Keratinocyte (primary cell): ENCODE data around the gene SKOR2. TPM values are rescaled to one million over a fixed set of nuclear protein-coding genes. Genes with fewer than 3 reads are reported as not detected.

ENCODE experiments used
- DNase-seq: peaks from one replicate; pipeline ENCODE4 v3.0.0-alpha.2; 2011; ENCODE audit warnings: low read depth, missing footprints, low spot score
- FAIRE-seq: peaks from 2 replicates; lab custom pipeline; 2011; peaks lifted over from hg19 to GRCh38; lab: Jason Lieb, UNC
- H2AFZ ChIP-seq: 2 replicates; pipeline ENCODE4 v1.6.0; 2012; ENCODE audit warnings: low read length, control low read depth, inconsistent platforms; ENCODE audit not compliant: control insufficient read depth
- H3K27ac ChIP-seq: 2 replicates; pipeline ENCODE4 v1.5.1; 2011; ENCODE audit warnings: low read length; ENCODE audit not compliant: control insufficient read depth, insufficient read depth
- H3K27me3 ChIP-seq: 3 replicates; pipeline ENCODE4 v1.6.0; 2011; ENCODE audit warnings: low read length; ENCODE audit not compliant: control insufficient read depth, insufficient read depth; ENCODE audit errors: extremely low read depth
- H3K36me3 ChIP-seq, 2 experiments: 2 replicates in 1 of 2; 3 replicates in 1 of 2; pipeline ENCODE4 v1.5.1; 2011; ENCODE audit warnings: low read length in 2 of 2, mild to moderate bottlenecking in 1 of 2; ENCODE audit not compliant: control insufficient read depth in 2 of 2, insufficient read depth in 2 of 2; ENCODE audit errors: extremely low read depth in 1 of 2
- H3K4me1 ChIP-seq: 3 replicates; pipeline ENCODE4 v1.5.1; 2011; ENCODE audit warnings: low read length; ENCODE audit not compliant: control insufficient read depth, insufficient read depth; ENCODE audit errors: extremely low read depth
- H3K4me2 ChIP-seq: 3 replicates; pipeline ENCODE4 v1.6.0; 2011; ENCODE audit warnings: low read depth, low read length; ENCODE audit not compliant: control insufficient read depth, insufficient read depth; ENCODE audit errors: extremely low read depth
- H3K4me3 ChIP-seq, 3 experiments: fragments of 200-600 bp in 1 of 3; sonication (generic) in 1 of 3; 2 replicates in 2 of 3; 3 replicates in 1 of 3; pipeline ENCODE4 v1.5.1; 2011 to 2016; ENCODE audit warnings: low read length in 3 of 3, mild to moderate bottlenecking in 3 of 3, control low read depth in 2 of 3, inconsistent platforms in 1 of 3, low read depth in 1 of 3, mixed read lengths in 1 of 3, mixed run types in 1 of 3, moderate library complexity in 1 of 3; ENCODE audit not compliant: control insufficient read depth in 2 of 3, insufficient read depth in 2 of 3; ENCODE audit errors: extremely low read depth in 1 of 3
- H3K79me2 ChIP-seq: 2 replicates; pipeline ENCODE4 v1.6.0; 2012; ENCODE audit warnings: low read length; ENCODE audit not compliant: control insufficient read depth, insufficient read depth
- H3K9ac ChIP-seq: 3 replicates; pipeline ENCODE4 v1.6.0; 2011; ENCODE audit warnings: low read length; ENCODE audit not compliant: control insufficient read depth, insufficient read depth; ENCODE audit errors: extremely low read depth
- H3K9me1 ChIP-seq: 3 replicates; pipeline ENCODE4 v1.6.0; 2011; ENCODE audit warnings: low read length; ENCODE audit not compliant: control insufficient read depth, insufficient read depth; ENCODE audit errors: extremely low read depth
- H3K9me3 ChIP-seq: 2 replicates; pipeline ENCODE4 v1.5.1; 2012; ENCODE audit warnings: low read depth, low read length; ENCODE audit not compliant: control insufficient read depth
- H4K20me1 ChIP-seq: 3 replicates; pipeline ENCODE4 v1.6.0; 2011; ENCODE audit warnings: low read length; ENCODE audit not compliant: control insufficient read depth, insufficient read depth; ENCODE audit errors: extremely low read depth
- EZH2 ChIP-seq: IDR thresholded peaks from one replicate; pipeline ENCODE4 v1.6.1; 2012; ENCODE audit warnings: inconsistent platforms, mild to moderate bottlenecking, low read length, moderate library complexity
- dilution Hi-C: fragments of 300-500 bp; cut with MboI; formaldehyde crosslinking; loops from one replicate; pipeline ENCODE4 v1.7.0; 2020; ENCODE audit warnings: low sequenced_read_pairs; ENCODE audit not compliant: extremely low pct_ligation_motif_present
- polyA plus RNA-seq, 5 experiments: library from polyadenylated mRNA; depleted of rRNA in 3 of 5; stranded (reverse) in 3 of 5; stranded (forward) in 1 of 5; unstranded in 1 of 5; fragments of >200 nt; gene quantifications; 1 replicate in 1 of 5; 2 replicates in 3 of 5; 3 replicates in 1 of 5; pipeline versions ENCODE4 v1.2.1 to v1.2.3, GENCODE V29; 2011 to 2012; ENCODE audit warnings: missing spikeins in 2 of 5, low read depth in 1 of 5, low replicate concordance in 1 of 5
- TF ChIP-seq, protein P1 (sequence below), 3 experiments: IDR thresholded peaks in 1 of 3; conservative IDR thresholded peaks in 1 of 3; optimal IDR thresholded peaks in 1 of 3; 2 replicates in 2 of 3; 3 replicates in 1 of 3; pipeline versions ENCODE3 to v1.5.1; 2011; ENCODE audit warnings: low read length in 3 of 3, mild to moderate bottlenecking in 3 of 3, moderate library complexity in 2 of 3, control low read depth in 1 of 3, inconsistent platforms in 1 of 3; ENCODE audit not compliant: insufficient read depth in 2 of 3; ENCODE audit errors: extremely low read depth in 1 of 3

The SKOR2 gene
- polyA plus RNA-seq, 1 donor (not counting 4 experiments of a cell fraction or from before 2014, with no cell fraction given) = not detected

DNA sequence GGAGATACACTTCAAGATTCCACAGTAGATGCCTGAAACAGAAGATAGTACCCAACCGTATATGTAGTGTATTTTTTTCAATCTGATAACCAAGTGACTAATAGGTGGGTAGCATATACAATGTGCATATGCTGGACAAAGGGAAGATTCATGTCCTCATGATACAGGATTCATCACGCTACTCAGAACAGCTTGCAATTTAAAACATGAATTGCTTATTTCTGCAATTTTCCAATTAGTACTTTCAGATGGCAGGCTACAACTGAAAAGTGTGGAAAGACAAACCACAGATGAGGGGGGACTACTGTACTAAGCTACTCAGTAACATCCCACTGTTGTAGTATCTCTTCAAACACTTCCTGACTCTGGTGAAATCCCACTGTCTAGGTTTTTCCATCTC, 79.0 kb downstream of the SKOR2 start:
- no peak for FAIRE-seq
- Histone ChIP-seq H3K9me3 (no peaks in the 10 kb centered on the region), H3K36me3 (no peaks in the 10 kb centered on the region), H2AFZ (no peak overlapping the region), H3K4me1 (peaks cover 16% of the 10 kb centered on the region), H3K27me3 (no peaks in the 10 kb centered on the region), H3K9me1 (no peaks in the 10 kb centered on the region), H3K4me3 (no peak overlapping the region), H3K4me2 (no peak overlapping the region), H3K9ac (no peak overlapping the region), H4K20me1 (peaks cover 5% of the 10 kb centered on the region), H3K79me2 (peaks cover 73% of the 10 kb centered on the region), H3K27ac (no peak overlapping the region)
- dilution Hi-C loops = no loop called here
- TF ChIP-seq EZH2 = no peak
- TF ChIP-seq, protein P1, sequence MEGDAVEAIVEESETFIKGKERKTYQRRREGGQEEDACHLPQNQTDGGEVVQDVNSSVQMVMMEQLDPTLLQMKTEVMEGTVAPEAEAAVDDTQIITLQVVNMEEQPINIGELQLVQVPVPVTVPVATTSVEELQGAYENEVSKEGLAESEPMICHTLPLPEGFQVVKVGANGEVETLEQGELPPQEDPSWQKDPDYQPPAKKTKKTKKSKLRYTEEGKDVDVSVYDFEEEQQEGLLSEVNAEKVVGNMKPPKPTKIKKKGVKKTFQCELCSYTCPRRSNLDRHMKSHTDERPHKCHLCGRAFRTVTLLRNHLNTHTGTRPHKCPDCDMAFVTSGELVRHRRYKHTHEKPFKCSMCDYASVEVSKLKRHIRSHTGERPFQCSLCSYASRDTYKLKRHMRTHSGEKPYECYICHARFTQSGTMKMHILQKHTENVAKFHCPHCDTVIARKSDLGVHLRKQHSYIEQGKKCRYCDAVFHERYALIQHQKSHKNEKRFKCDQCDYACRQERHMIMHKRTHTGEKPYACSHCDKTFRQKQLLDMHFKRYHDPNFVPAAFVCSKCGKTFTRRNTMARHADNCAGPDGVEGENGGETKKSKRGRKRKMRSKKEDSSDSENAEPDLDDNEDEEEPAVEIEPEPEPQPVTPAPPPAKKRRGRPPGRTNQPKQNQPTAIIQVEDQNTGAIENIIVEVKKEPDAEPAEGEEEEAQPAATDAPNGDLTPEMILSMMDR (optimal IDR thresholded peaks at IDR 0.05 in 1 of 3, IDR thresholded peaks at IDR 0.05 in 1 of 3, conservative IDR thresholded peaks at IDR 0.05 in 1 of 3; ENCODE audit: extremely low read depth in 1 of 3, insufficient read depth in 2 of 3, low read length in 3 of 3) = no peak
- no peak for DNase-seq

GRCh38 chr18:47168913-47169312, 82.5 kb downstream of the SKOR2 start:
- no peak overlapping the region for H3K9ac ChIP-seq
- no peak overlapping the region for H3K4me3 ChIP-seq
- H3K4me1 ChIP-seq = peaks cover 4% of the 10 kb centered on the region
- TF ChIP-seq EZH2 = no peak
- TF ChIP-seq, protein P1 (optimal IDR thresholded peaks at IDR 0.05 in 1 of 3, IDR thresholded peaks at IDR 0.05 in 1 of 3, conservative IDR thresholded peaks at IDR 0.05 in 1 of 3; ENCODE audit: extremely low read depth in 1 of 3, insufficient read depth in 2 of 3, low read length in 3 of 3) = no peak
- no peaks in the 10 kb centered on the region for H4K20me1 ChIP-seq
- no peaks in the 10 kb centered on the region for H3K9me3 ChIP-seq
- H2AFZ ChIP-seq = no peak overlapping the region
- H3K36me3 ChIP-seq = no peaks in the 10 kb centered on the region
- H3K79me2 ChIP-seq = peaks cover 77% of the 10 kb centered on the region
- no peak overlapping the region for H3K4me2 ChIP-seq
- no peaks in the 10 kb centered on the region for H3K9me1 ChIP-seq
- dilution Hi-C loops = no loop called here
- H3K27me3 ChIP-seq = no peaks in the 10 kb centered on the region
- H3K27ac ChIP-seq = no peak overlapping the region
- DNase-seq (no peak), FAIRE-seq (no peak)
